Mesothelial cell of epicardium (in vitro differentiated cells): ENCODE data around the gene SLC24A3. TPM values are rescaled to one million over a fixed set of nuclear protein-coding genes. Genes with fewer than 3 reads are reported as not detected.

Experiments
- DNase-seq, 2 experiments: peaks; one replicate each; pipeline ENCODE4 v3.0.0; 2021; ENCODE audit warnings: low spot score in 2 of 2; ENCODE audit not compliant: unreplicated experiment in 2 of 2
- H3K27ac Mint-ChIP-seq: 2 replicates; pipeline ENCODE4 v1.8.0; 2021; ENCODE audit warnings: mixed read lengths
- H3K27me3 Mint-ChIP-seq: 2 replicates; pipeline ENCODE4 v1.8.0; 2021; ENCODE audit warnings: low read depth, mixed read lengths
- H3K36me3 Mint-ChIP-seq: 2 replicates; pipeline ENCODE4 v1.8.0; 2021; ENCODE audit warnings: mixed read lengths
- H3K4me1 Mint-ChIP-seq: 2 replicates; pipeline ENCODE4 v1.8.0; 2021; ENCODE audit warnings: mixed read lengths
- H3K4me3 Mint-ChIP-seq: 2 replicates; pipeline ENCODE4 v1.8.0; 2021; ENCODE audit warnings: mild to moderate bottlenecking, moderate library complexity, mixed read lengths
- H3K9me3 Mint-ChIP-seq: 2 replicates; pipeline ENCODE4 v1.8.0; 2021; ENCODE audit warnings: mixed read lengths
- total RNA-seq: library from RNA; stranded (reverse); gene quantifications from 3 replicates; pipeline ENCODE4 v1.2.1, GENCODE V29; 2021
- TF ChIP-seq, protein P1 (sequence below): fragments of 200-600 bp; sonication (generic); IDR thresholded peaks from one replicate; pipeline ENCODE4 v1.5.0; 2021; ENCODE audit warnings: antibody characterized with exemption; ENCODE audit not compliant: unreplicated experiment

The SLC24A3 gene
- total RNA-seq, 1 donor from 2014 or later: 3.2 TPM

- Mint-ChIP-seq H3K27ac (no peak overlapping the region), H3K27me3 (no peaks in the 10 kb centered on the region), H3K9me3 (no peaks in the 10 kb centered on the region), H3K36me3 (peaks cover 9% of the 10 kb centered on the region), H3K4me1 (peaks cover 67% of the 10 kb centered on the region), H3K4me3 (no peak overlapping the region)
- TF ChIP-seq, protein P1, sequence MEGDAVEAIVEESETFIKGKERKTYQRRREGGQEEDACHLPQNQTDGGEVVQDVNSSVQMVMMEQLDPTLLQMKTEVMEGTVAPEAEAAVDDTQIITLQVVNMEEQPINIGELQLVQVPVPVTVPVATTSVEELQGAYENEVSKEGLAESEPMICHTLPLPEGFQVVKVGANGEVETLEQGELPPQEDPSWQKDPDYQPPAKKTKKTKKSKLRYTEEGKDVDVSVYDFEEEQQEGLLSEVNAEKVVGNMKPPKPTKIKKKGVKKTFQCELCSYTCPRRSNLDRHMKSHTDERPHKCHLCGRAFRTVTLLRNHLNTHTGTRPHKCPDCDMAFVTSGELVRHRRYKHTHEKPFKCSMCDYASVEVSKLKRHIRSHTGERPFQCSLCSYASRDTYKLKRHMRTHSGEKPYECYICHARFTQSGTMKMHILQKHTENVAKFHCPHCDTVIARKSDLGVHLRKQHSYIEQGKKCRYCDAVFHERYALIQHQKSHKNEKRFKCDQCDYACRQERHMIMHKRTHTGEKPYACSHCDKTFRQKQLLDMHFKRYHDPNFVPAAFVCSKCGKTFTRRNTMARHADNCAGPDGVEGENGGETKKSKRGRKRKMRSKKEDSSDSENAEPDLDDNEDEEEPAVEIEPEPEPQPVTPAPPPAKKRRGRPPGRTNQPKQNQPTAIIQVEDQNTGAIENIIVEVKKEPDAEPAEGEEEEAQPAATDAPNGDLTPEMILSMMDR: no peak
- no peak for DNase-seq
Measured at GRCh38 chr20:19765266-19765665, 552.8 kb downstream of the SLC24A3 start.

DNA sequence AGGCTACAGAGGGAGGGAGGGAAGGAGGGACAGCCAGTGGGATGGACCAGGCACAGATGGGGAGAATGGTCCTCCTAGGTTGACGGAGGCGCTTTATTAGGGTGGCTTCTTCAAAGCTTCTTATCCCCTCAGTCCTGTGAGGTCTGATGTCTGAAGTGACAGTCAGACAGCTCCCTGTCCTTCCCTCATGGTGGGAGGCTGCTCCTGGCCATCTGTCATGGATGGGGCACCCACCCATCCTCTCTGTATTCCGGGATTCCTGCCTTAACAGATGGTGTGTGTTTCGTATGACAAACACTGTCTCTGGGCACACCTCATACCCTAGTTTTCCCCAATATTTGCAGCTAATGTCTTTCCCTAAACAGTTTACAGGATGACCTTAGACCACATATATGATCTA lies 553.5 kb downstream of the SLC24A3 start:
- TF ChIP-seq, protein P1: no peak
- peak overlapping the region; percentile 87 for H3K27ac Mint-ChIP-seq
- H3K4me1 Mint-ChIP-seq: peaks cover 66% of the 10 kb centered on the region
- no peak for DNase-seq
- H3K4me3 Mint-ChIP-seq: no peak overlapping the region
- no peaks in the 10 kb centered on the region for H3K9me3 Mint-ChIP-seq
- peaks cover 9% of the 10 kb centered on the region for H3K36me3 Mint-ChIP-seq
- no peaks in the 10 kb centered on the region for H3K27me3 Mint-ChIP-seq

DNA sequence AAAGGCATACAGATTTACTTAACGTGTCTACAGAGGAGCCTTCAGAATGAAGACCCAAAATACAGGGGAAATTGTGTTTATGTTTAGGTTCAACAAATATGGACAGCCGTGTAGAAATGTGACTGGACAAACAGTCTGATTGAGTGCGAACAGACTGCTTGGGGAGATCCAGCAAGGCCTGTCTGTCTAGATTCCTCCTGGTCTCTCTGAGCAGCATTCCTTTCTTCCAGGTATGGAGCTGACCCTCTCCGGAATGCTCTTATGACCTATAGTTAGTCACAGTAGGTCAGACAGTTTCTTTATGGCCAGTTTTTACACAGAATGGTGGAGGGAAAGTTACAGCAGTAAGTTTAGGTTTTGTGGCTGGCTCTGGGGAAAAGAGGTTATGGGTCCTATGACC lies 554.6 kb downstream of the SLC24A3 start:
- Mint-ChIP-seq H3K4me1 (peaks cover 66% of the 10 kb centered on the region), H3K27ac (peak overlapping the region; percentile 87)

GRCh38 chr20:19768325-19768842 lies 555.9 kb downstream of the SLC24A3 start:
- no peak for DNase-seq
- Mint-ChIP-seq H3K27ac (peak overlapping the region; percentile 86), H3K4me1 (peaks cover 70% of the 10 kb centered on the region), H3K36me3 (no peaks in the 10 kb centered on the region), H3K27me3 (no peaks in the 10 kb centered on the region), H3K9me3 (no peaks in the 10 kb centered on the region), H3K4me3 (no peak overlapping the region)
- TF ChIP-seq, protein P1: no peak

More for the DNA sequence above, 554.6 kb downstream of the SLC24A3 start:
- Mint-ChIP-seq H3K36me3 (peaks cover 5% of the 10 kb centered on the region), H3K4me3 (no peak overlapping the region), H3K27me3 (no peaks in the 10 kb centered on the region), H3K9me3 (no peaks in the 10 kb centered on the region)
- TF ChIP-seq, protein P1: no peak
- no peak for DNase-seq

DNA sequence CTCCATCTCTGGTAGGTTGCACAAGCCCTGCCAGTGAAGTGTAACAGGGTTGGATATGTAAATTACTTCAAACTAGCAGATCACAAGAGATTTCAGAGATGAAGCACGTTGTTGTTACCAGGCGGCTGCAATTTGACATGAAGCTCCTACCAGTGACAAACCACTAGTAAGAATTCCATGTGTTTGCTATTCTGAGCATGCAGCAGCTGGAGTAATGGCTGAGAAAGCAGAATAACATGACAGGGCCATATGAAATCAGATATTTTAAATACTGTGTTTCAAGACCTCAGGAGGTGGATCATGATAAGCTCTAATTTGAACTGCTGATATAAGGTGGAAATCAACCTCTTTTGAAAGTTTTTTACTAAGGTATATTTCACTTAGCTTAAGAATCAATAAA lies 557.1 kb downstream of the SLC24A3 start:
- Mint-ChIP-seq H3K27ac (peak overlapping the region; percentile 87), H3K4me3 (no peak overlapping the region), H3K4me1 (peaks cover 65% of the 10 kb centered on the region), H3K36me3 (no peaks in the 10 kb centered on the region), H3K27me3 (no peaks in the 10 kb centered on the region), H3K9me3 (no peaks in the 10 kb centered on the region)
- DNase-seq: no peak
- TF ChIP-seq, protein P1: no peak

DNA sequence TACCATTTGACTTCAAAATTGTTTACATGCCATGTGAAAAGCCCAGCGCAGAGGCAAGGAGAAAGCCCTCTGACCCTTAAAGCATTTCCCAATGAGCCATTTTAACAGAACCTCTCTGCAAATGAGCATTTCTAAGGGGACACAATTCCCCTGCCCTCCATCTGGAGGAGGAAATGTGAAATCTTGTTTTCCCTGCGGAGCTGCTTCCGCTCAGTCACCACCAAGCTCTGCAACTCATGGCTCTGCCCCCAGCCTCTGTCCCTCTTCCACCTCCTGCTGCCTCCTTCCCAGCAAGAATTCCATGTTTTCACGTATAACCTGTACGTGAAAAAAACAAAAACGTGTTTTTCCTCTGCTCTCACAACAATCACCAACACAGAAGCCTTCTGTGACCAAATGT lies 557.9 kb downstream of the SLC24A3 start:
- Mint-ChIP-seq H3K4me1 (peaks cover 63% of the 10 kb centered on the region), H3K36me3 (no peaks in the 10 kb centered on the region), H3K9me3 (no peaks in the 10 kb centered on the region), H3K4me3 (no peak overlapping the region), H3K27ac (peak overlapping the region; percentile 80), H3K27me3 (no peaks in the 10 kb centered on the region)
- TF ChIP-seq, protein P1: no peak
- no peak for DNase-seq
